GM12865 (cell line): ENCODE results near the gene GALNT11.

Experiments used
- DNase-seq: peaks from one replicate; pipeline ENCODE4 v3.0.0; 2010; ENCODE audit warnings: low read depth
- H3K4me3 ChIP-seq: 2 replicates; pipeline ENCODE4 v1.5.1; 2011; ENCODE audit warnings: mild to moderate bottlenecking, low read depth, low read length, control low read depth
- TF ChIP-seq, protein P1 (sequence below): IDR thresholded peaks from 2 replicates; pipeline ENCODE4 v1.5.1; 2011; ENCODE audit warnings: low read length, control low read depth, low read depth, inconsistent platforms; ENCODE audit not compliant: insufficient read depth; ENCODE audit errors: missing control alignments

The GALNT11 gene

DNA sequence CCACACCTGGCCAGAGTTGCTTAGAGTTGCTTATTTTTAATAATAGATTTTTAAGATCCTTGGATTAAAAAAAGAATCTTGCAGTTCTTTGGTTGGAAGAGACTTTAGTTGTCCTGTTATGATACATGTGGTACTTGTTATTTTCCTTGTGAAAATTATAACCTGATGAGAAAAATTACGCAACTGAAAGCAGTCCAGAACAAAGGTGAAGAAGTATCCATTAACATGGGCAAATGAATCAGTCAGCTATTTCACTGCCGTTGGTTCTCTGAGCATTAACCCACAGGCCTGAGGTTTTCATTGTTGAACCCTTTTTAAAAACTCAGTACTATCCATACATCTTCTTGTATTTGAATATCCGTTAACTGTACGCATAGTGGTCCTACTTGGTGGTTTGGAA, 68.2 kb downstream of the GALNT11 start:
- H3K4me3 ChIP-seq: no peak overlapping the region
- TF ChIP-seq, protein P1, sequence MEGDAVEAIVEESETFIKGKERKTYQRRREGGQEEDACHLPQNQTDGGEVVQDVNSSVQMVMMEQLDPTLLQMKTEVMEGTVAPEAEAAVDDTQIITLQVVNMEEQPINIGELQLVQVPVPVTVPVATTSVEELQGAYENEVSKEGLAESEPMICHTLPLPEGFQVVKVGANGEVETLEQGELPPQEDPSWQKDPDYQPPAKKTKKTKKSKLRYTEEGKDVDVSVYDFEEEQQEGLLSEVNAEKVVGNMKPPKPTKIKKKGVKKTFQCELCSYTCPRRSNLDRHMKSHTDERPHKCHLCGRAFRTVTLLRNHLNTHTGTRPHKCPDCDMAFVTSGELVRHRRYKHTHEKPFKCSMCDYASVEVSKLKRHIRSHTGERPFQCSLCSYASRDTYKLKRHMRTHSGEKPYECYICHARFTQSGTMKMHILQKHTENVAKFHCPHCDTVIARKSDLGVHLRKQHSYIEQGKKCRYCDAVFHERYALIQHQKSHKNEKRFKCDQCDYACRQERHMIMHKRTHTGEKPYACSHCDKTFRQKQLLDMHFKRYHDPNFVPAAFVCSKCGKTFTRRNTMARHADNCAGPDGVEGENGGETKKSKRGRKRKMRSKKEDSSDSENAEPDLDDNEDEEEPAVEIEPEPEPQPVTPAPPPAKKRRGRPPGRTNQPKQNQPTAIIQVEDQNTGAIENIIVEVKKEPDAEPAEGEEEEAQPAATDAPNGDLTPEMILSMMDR: no peak
- no peak for DNase-seq

DNA sequence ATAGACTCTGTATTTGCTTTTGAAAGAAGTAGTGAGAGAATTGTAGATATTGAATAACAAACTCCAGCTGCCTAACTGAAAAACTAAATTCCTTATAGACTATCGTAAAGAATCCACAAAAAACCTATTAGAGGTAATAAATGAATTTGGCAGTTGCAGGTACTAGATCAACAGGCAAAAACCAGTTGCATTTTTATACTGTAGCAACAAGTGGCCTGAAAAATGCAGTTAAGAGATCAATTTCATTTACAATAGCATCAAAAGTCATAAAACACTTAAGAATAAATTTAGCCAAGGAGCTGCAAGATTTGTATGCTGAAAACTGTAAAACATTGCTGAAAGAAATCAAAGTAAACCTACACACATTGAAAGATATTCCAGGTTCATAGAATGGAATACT, 70.3 kb downstream of the GALNT11 start:
- no peak overlapping the region for H3K4me3 ChIP-seq
- TF ChIP-seq, protein P1: no peak
- no peak for DNase-seq

GRCh38 chr7:152097330-152097729, 71.9 kb downstream of the GALNT11 start:
- DNase-seq: no peak
- TF ChIP-seq, protein P1: no peak
- H3K4me3 ChIP-seq: no peak overlapping the region

DNA sequence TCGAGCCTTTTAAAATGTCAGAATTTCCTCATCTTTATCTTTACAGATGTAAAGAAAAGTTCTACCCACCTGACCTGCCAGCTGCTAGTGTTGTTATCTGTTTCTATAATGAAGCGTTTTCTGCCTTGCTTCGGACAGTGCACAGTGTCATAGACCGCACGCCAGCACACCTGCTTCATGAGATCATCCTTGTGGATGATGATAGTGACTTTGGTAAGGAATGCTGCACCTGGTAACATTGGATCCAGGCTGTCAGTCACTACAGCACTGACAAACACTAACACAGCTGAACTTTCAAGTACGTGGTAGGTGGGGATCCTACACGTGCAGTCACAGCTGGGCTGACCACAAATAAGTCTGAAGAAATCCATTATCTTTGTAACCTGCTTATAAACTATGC, 77.6 kb downstream of the GALNT11 start:
- DNase-seq: no peak
- no peak overlapping the region for H3K4me3 ChIP-seq
- TF ChIP-seq, protein P1: no peak

GRCh38 chr7:152103691-152104090, 78.2 kb downstream of the GALNT11 start:
- DNase-seq: no peak
- no peak overlapping the region for H3K4me3 ChIP-seq
- TF ChIP-seq, protein P1: no peak

DNA sequence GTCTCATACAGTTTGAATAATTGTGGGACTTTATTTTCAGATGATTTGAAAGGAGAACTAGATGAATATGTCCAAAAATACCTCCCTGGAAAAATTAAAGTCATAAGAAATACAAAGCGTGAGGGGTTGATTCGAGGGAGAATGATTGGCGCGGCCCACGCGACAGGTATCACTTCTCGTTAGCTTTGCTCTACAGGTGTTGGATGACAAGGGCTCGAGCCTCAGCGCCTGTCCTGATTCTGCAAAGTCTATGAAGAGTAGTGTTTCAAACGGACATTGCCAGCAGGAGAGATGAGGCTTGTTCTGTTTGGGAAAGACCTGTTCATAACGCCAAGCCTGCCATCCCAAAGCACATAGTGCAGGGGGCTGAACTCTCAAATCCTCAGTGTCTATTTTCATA, 79.7 kb downstream of the GALNT11 start:
- no peak for DNase-seq
- TF ChIP-seq, protein P1: no peak
- no peak overlapping the region for H3K4me3 ChIP-seq

- no peak overlapping the region for H3K4me3 ChIP-seq
- TF ChIP-seq, protein P1: no peak
- no peak for DNase-seq
Observed at GRCh38 chr7:152106990-152107389, 81.5 kb downstream of the GALNT11 start.
